Measurements from ENCODE around the gene SIDT1.

DNA sequence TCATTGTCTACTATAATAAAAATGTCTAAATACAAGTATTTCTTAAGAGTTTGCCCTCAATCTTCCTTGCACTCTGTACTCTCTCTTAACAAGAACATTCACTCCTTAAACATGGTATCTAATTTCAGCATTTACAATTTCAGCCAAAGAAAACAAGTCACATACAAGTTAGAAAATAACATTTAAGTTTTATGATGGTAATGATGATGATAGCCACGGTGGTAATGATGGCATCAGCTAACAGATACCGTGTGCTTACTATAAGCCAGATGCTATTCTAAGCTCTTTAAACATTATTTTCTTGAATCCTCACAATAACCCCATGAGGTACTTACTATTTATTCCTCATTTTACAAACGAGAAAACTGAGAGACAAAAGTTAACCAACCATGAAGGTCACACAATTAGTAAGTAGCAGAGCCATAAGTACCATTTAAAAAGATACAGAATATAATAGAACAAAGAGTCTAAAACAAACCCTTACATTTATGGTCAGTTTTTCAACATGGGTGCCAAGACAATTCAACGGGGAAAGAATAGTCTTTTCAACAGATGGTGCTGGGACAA is 24.8 kb upstream of the SIDT1 start:
- TF ChIP-seq CREM (CRISPR knock-in tag; IDR thresholded peaks at IDR 0.05), result no peak
- no peak for TF ChIP-seq NR2C2 (CRISPR knock-in tag; IDR thresholded peaks at IDR 0.05)
- no peak for TF ChIP-seq SP1 (CRISPR knock-in tag; conservative IDR thresholded peaks at IDR 0.05)
- no peak for TF ChIP-seq STAT6 (CRISPR knock-in tag; conservative IDR thresholded peaks at IDR 0.05; ENCODE audit: low read depth)
- no peak for TF ChIP-seq ELF4 (CRISPR knock-in tag; IDR thresholded peaks at IDR 0.05; ENCODE audit: low read depth)
- TF ChIP-seq CTCF (IDR thresholded peaks at IDR 0.05), result no peak
- TF ChIP-seq, protein P1, sequence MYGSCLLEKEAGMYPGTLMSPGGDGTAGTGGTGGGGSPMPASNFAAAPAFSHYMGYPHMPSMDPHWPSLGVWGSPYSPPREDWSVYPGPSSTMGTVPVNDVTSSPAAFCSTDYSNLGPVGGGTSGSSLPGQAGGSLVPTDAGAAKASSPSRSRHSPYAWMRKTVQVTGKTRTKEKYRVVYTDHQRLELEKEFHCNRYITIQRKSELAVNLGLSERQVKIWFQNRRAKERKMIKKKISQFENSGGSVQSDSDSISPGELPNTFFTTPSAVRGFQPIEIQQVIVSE (CRISPR knock-in tag; IDR thresholded peaks at IDR 0.05; ENCODE audit: borderline replicate concordance), result no peak
- TF ChIP-seq, protein P2, sequence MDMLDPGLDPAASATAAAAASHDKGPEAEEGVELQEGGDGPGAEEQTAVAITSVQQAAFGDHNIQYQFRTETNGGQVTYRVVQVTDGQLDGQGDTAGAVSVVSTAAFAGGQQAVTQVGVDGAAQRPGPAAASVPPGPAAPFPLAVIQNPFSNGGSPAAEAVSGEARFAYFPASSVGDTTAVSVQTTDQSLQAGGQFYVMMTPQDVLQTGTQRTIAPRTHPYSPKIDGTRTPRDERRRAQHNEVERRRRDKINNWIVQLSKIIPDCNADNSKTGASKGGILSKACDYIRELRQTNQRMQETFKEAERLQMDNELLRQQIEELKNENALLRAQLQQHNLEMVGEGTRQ (CRISPR knock-in tag; IDR thresholded peaks at IDR 0.05), result no peak
- no peak for TF ChIP-seq ATF3 (CRISPR knock-in tag; conservative IDR thresholded peaks at IDR 0.05)
- TF ChIP-seq NFATC4 (CRISPR knock-in tag; IDR thresholded peaks at IDR 0.05), result no peak
- no peak for TF ChIP-seq ZNF317 (CRISPR knock-in tag; IDR thresholded peaks at IDR 0.05; ENCODE audit: borderline replicate concordance, low read depth)
- TF ChIP-seq NR1H2 (CRISPR knock-in tag; IDR thresholded peaks at IDR 0.05), result no peak
- TF ChIP-seq, protein P3, sequence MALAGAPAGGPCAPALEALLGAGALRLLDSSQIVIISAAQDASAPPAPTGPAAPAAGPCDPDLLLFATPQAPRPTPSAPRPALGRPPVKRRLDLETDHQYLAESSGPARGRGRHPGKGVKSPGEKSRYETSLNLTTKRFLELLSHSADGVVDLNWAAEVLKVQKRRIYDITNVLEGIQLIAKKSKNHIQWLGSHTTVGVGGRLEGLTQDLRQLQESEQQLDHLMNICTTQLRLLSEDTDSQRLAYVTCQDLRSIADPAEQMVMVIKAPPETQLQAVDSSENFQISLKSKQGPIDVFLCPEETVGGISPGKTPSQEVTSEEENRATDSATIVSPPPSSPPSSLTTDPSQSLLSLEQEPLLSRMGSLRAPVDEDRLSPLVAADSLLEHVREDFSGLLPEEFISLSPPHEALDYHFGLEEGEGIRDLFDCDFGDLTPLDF (CRISPR knock-in tag; IDR thresholded peaks at IDR 0.05), result no peak
